ENCODE measurements around the gene SUGCT. TPM values are rescaled to one million over a fixed set of nuclear protein-coding genes. Genes with fewer than 3 reads are reported as not detected.

SUGCT gene
- total and polyA plus RNA-seq, 9 of the 15 experiments (the other 6 are each of a cell fraction or from before 2014, with no cell fraction given), result 0.58 to 2.5 (median 1.4) TPM

DNA sequence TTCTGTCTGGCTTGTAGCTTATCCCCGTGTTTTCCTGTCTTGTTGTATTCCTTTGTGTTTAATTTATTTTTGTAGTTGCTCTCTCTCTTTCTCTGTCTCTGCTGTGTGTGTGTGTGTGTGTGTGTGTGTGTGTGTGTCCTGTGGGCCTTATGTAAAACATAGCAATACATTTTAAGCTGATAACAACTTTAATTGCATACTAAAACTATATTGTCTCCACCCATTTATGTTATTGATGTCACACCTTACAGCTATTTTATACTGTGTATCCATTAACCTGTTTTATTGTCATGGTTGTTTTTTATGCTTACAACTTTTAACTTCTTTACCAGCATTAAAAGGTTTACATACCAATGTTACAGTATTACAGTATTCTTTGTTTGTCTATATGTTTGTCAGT lies 293.6 kb downstream of the SUGCT start:
- ChIA-PET POLR2A (no interaction called here), CTCF (ENCODE audit: low intra/inter-chr PET ratio) (no interaction called here)
- DNase-seq (ENCODE audit: extremely low read depth in 1 of 4, low spot score in 3 of 4) (no peak), ATAC-seq (no peak), FAIRE-seq (no peak)
- no peaks in the 10 kb centered on the region for H3K79me2 ChIP-seq (ENCODE audit: control insufficient read depth, insufficient read depth, low read length)
- TF ChIP-seq, protein P1, sequence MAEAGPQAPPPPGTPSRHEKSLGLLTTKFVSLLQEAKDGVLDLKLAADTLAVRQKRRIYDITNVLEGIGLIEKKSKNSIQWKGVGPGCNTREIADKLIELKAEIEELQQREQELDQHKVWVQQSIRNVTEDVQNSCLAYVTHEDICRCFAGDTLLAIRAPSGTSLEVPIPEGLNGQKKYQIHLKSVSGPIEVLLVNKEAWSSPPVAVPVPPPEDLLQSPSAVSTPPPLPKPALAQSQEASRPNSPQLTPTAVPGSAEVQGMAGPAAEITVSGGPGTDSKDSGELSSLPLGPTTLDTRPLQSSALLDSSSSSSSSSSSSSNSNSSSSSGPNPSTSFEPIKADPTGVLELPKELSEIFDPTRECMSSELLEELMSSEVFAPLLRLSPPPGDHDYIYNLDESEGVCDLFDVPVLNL (CRISPR knock-in tag; IDR thresholded peaks at IDR 0.05; ENCODE audit: low read depth), result no peak
- TF ChIP-seq ZBTB17 (CRISPR knock-in tag; IDR thresholded peaks at IDR 0.05), result no peak
- H2AFZ ChIP-seq (ENCODE audit: low read depth, low read length), result no peak overlapping the region
- no peak overlapping the region for H3K4me2 ChIP-seq (ENCODE audit: insufficient read depth, low read length)
- H4K20me1 ChIP-seq (replicated peaks; ENCODE audit: control insufficient read depth, insufficient read depth, low read length), result no peaks in the 10 kb centered on the region
- WGBS (ENCODE audit: insufficient coverage, low coverage, missing lambda C conversion rate), result 0% methylated on average over 1 of the region's 1 CpG
- H3K27ac ChIP-seq (ENCODE audit: extremely low read depth, low read depth, low read length), result no peak overlapping the region
- no peak overlapping the region for H3K4me3 ChIP-seq
- H3K27me3 ChIP-seq (ENCODE audit: control insufficient read depth in 2 of 2, insufficient read depth in 2 of 2, low read length in 2 of 2), result no peaks in the 10 kb centered on the region
- no TSS peak for BruUV-seq (replicated peaks)
- H3K9me3 ChIP-seq (replicated peaks; ENCODE audit: control insufficient read depth, insufficient read depth, low read depth, low read length), result no peaks in the 10 kb centered on the region
- in situ Hi-C loops (cut with MboI) (no loop called here), intact Hi-C loops (cut with micrococcal nuclease) (no loop called here)
- no peaks in the 10 kb centered on the region for H3K9me1 ChIP-seq (ENCODE audit: control insufficient read depth, insufficient read depth, low read length)
- no peaks in the 10 kb centered on the region for H3K36me3 ChIP-seq (ENCODE audit: control insufficient read depth, insufficient read depth, low read length)
- H3K9ac ChIP-seq (ENCODE audit: insufficient read depth in 1 of 2, low read depth in 2 of 2, low read length in 2 of 2), result no peak overlapping the region
- no peaks in the 10 kb centered on the region for H3K4me1 ChIP-seq (replicated peaks in 1 of 2; ENCODE audit: control insufficient read depth in 2 of 2, insufficient read depth in 2 of 2, low read length in 2 of 2)

DNA sequence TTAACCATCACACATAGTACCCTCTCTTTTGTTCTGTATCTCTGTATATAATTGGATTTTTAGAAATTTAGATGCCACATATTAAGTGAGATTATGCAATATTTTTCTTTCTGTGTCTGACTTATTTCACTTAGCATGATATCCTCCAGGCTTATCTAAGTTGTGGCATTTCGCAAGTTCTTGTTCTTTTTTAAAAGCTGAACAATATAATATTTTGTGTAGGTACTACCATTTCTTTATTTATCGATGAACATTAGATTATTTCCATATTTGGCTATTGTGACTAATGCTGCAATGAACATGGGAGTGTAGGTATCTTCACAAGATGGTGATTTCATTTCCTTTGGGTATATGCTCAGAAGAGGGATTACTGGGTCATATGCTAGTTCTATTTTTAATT lies 295.0 kb downstream of the SUGCT start:
- H3K79me2 ChIP-seq (ENCODE audit: control insufficient read depth, insufficient read depth, low read length), result no peaks in the 10 kb centered on the region
- BruUV-seq (replicated peaks), result no TSS peak
- TF ChIP-seq ATF1 (CRISPR knock-in tag; IDR thresholded peaks at IDR 0.05) (no peak), ATF1 (tag; IDR thresholded peaks at IDR 0.05) (no peak), ELF2 (CRISPR knock-in tag; IDR thresholded peaks at IDR 0.05) (no peak), CEBPB (tag; IDR thresholded peaks at IDR 0.05) (peak; percentile 36; the same call in 1 of the 2 replicates)
- ChIA-PET CTCF (ENCODE audit: low intra/inter-chr PET ratio) (no interaction called here), POLR2A (no interaction called here)
- H3K4me1 ChIP-seq (replicated peaks in 1 of 2; ENCODE audit: control insufficient read depth in 2 of 2, insufficient read depth in 2 of 2, low read length in 2 of 2), result no peaks in the 10 kb centered on the region
- no peaks in the 10 kb centered on the region for H3K9me3 ChIP-seq (replicated peaks; ENCODE audit: control insufficient read depth, insufficient read depth, low read depth, low read length)
- H3K4me3 ChIP-seq, result no peak overlapping the region
- H3K9me1 ChIP-seq (ENCODE audit: control insufficient read depth, insufficient read depth, low read length), result no peaks in the 10 kb centered on the region
- no peak overlapping the region for H2AFZ ChIP-seq (ENCODE audit: low read depth, low read length)
- no peaks in the 10 kb centered on the region for H3K27me3 ChIP-seq (ENCODE audit: control insufficient read depth in 2 of 2, insufficient read depth in 2 of 2, low read length in 2 of 2)
- no peak for ATAC-seq
- no peak for DNase-seq (ENCODE audit: extremely low read depth in 1 of 4, low spot score in 3 of 4)
- H3K9ac ChIP-seq (ENCODE audit: insufficient read depth in 1 of 2, low read depth in 2 of 2, low read length in 2 of 2), result no peak overlapping the region
- no peak overlapping the region for H3K4me2 ChIP-seq (ENCODE audit: insufficient read depth, low read length)
- no peaks in the 10 kb centered on the region for H3K36me3 ChIP-seq (ENCODE audit: control insufficient read depth, insufficient read depth, low read length)
- no peaks in the 10 kb centered on the region for H4K20me1 ChIP-seq (replicated peaks; ENCODE audit: control insufficient read depth, insufficient read depth, low read length)
- H3K27ac ChIP-seq (ENCODE audit: extremely low read depth, low read depth, low read length), result no peak overlapping the region
- 21% methylated on average over 2 of the region's 2 CpGs for WGBS (ENCODE audit: insufficient coverage, low coverage, missing lambda C conversion rate)
- intact Hi-C loops (cut with micrococcal nuclease), result no loop called here
- in situ Hi-C loops (cut with MboI), result no loop called here
- no peak for FAIRE-seq

All from K562 (cell line).